Muscle of back (tissue), 11 donors: ENCODE results near the gene STK40. TPM values are rescaled to one million over a fixed set of nuclear protein-coding genes. Genes with fewer than 3 reads are reported as not detected.

Experiments used
- DNase-seq, 3 donors: peaks; one replicate each; pipeline versions ENCODE4 v3.0.0 to v3.0.0-alpha.2; 2013
- polyA plus RNA-seq, 10 donors: library from polyadenylated mRNA; unstranded; fragments of 120-200 nt; gene quantifications; one replicate each; pipeline ENCODE4 v1.2.1, GENCODE V29; 2013; ENCODE audit not compliant: insufficient read length in 10 of 10

Gene STK40
- polyA plus RNA-seq, 10 donors: 18.0 to 31.0 (median 23.9) TPM

- DNase-seq: peak; percentile 93 to 97 (median 94)
These were observed 64.4 kb downstream of the STK40 start for GRCh38 chr1:36321119-36321951.

- DNase-seq: no peak
These were observed 65.0 kb downstream of the STK40 start for GRCh38 chr1:36320767-36321118.

- peak in 2 of 3 donors; percentile 24 to 68 for DNase-seq
These were observed 65.4 kb downstream of the STK40 start for GRCh38 chr1:36320291-36320761.

- DNase-seq: no peak
These were observed 76.3 kb downstream of the STK40 start for GRCh38 chr1:36309397-36309796.

GRCh38 chr1:36307601-36308330, 78.0 kb downstream of the STK40 start:
- DNase-seq: no peak

GRCh38 chr1:36306902-36307456, 78.7 kb downstream of the STK40 start:
- DNase-seq: peak; percentile 90 to 97 (median 95)

- DNase-seq: no peak
These were observed 79.4 kb downstream of the STK40 start, which contains the start of gene SH3D21 for GRCh38 chr1:36306210-36306901. SH3D21 (plus strand) TSS chr1:36306368; CDS start chr1:36306421, 53 bp downstream.

GRCh38 chr1:36305915-36306209, 79.9 kb downstream of the STK40 start:
- no peak for DNase-seq

GRCh38 chr1:36304970-36305914, 80.5 kb downstream of the STK40 start:
- DNase-seq: no peak

GRCh38 chr1:36304521-36304920, 81.2 kb downstream of the STK40 start:
- DNase-seq: no peak

- DNase-seq: no peak
These were observed 81.9 kb downstream of the STK40 start for GRCh38 chr1:36303650-36304360.

GRCh38 chr1:36303244-36303643, 82.5 kb downstream of the STK40 start:
- no peak for DNase-seq

GRCh38 chr1:36301220-36301619, 84.5 kb downstream of the STK40 start:
- DNase-seq: no peak

- DNase-seq: no peak
These were observed 85.2 kb downstream of the STK40 start for GRCh38 chr1:36300526-36300925.

- no peak for DNase-seq
These were observed 87.1 kb downstream of the STK40 start for GRCh38 chr1:36298640-36299039.

- DNase-seq: no peak
These were observed 88.7 kb downstream of the STK40 start for GRCh38 chr1:36297062-36297461.

- no peak for DNase-seq
These were observed 90.3 kb downstream of the STK40 start for GRCh38 chr1:36295390-36295789.
